MM.1S (cell line): Measurements from ENCODE around the gene PUM1.

Experiments
- EZH2 ChIP-seq: fragments of 300-600 bp; sonication (generic); optimal IDR thresholded peaks from 2 replicates; pipeline ENCODE3; 2017; ENCODE audit warnings: low read depth, mild to moderate bottlenecking, antibody characterized with exemption, low read length, mixed read lengths
- TF ChIP-seq, protein P1 (sequence below): fragments of 300-600 bp; sonication (generic); IDR thresholded peaks from 2 replicates; pipeline ENCODE4 v1.5.1; 2016; ENCODE audit warnings: antibody characterized with exemption, low read length, mixed read lengths

DNA sequence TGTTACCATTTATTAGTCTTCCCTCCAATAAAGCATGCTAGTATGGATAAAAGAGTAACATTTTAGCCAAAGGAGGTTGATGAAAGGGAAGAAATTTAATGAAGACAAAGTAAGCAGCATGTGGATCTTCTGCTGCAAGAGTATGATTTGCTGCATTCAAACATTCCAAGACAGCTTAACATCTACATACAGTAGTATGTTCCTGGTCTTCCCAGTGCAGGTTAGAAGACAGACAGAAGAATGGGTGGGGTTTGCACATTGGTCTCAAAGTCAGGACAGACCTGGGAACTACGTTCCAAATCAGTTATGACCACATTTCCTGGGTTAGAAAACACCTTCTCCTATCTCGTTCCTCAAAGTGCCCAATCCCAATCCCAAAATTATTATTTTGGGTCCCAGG, 43.3 kb downstream of the PUM1 start:
- TF ChIP-seq, protein P1, sequence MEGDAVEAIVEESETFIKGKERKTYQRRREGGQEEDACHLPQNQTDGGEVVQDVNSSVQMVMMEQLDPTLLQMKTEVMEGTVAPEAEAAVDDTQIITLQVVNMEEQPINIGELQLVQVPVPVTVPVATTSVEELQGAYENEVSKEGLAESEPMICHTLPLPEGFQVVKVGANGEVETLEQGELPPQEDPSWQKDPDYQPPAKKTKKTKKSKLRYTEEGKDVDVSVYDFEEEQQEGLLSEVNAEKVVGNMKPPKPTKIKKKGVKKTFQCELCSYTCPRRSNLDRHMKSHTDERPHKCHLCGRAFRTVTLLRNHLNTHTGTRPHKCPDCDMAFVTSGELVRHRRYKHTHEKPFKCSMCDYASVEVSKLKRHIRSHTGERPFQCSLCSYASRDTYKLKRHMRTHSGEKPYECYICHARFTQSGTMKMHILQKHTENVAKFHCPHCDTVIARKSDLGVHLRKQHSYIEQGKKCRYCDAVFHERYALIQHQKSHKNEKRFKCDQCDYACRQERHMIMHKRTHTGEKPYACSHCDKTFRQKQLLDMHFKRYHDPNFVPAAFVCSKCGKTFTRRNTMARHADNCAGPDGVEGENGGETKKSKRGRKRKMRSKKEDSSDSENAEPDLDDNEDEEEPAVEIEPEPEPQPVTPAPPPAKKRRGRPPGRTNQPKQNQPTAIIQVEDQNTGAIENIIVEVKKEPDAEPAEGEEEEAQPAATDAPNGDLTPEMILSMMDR, result no peak
- no peak for TF ChIP-seq EZH2
